UCSD-AML1 (cell line): ENCODE data around the gene HOXB13.
"Not testable (repeated sequence)": the region's sequence is repeated elsewhere in the genome, so short reads cannot be mapped to it uniquely, and the experiment has no call there.

Experiments
- DNase-seq: peaks from one replicate; lab custom pipeline; 2025; ENCODE audit not compliant: unreplicated experiment; lab: John Stamatoyannopoulos, UW

HOXB13 gene

DNA sequence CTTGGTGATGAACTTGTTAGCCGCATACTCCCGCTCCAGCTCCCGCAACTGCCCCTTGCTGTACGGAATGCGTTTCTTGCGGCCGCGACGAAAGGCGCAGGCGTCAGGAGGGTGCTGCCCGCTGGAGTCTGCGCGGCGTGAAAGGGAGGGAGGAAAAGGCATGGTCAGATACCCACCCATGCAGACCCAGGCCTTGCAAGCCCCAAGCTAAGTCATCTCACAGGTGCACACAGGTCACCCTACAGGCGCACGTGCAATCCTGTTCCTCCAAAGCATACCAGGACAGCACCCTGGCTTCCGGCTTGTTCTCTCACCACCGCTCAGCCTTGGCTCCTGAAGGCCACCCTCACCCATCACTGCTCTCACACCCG is 1.6 kb downstream of the HOXB13 start:
- no peak for DNase-seq

GRCh38 chr17:48726114-48726915 is 2.2 kb downstream of the HOXB13 start:
- DNase-seq = no peak

DNA sequence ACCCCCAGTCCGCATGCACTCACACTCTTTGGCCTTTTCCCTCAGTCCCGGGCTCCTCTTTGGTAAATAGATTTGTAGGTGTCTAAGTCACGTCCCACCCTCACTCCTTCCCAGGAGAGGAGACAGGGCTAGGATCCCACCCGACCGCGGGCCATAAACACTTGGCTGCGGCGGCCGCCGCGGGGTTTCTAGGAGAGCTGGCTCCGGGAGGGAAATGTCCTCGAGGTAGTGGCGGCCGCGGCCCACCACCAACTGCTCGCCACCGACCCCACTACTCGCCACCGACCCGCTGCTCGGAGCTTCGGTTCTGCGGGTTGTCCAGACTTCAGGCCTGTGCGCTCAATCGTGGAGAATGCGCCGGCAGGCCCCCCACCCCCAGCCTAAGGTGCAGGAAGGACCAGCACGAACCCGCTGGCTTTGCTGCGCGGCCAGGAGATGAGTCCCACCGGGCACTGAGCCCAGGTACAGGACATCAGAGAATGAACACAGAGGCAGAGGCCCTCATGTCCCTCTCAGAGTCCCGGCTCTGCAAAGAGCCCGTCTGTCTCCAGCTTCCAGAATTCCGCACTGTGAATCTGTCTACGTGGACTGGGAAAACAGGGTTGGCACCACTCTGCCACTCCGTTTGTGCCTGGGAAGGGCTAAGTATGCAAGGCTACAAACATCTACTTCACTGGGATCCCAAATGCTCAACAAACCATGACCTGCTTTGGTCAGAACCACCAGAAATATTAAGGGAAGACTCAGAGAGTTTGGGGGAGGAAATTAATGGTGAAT is 3.1 kb downstream of the HOXB13 start:
- DNase-seq = no peak

DNA sequence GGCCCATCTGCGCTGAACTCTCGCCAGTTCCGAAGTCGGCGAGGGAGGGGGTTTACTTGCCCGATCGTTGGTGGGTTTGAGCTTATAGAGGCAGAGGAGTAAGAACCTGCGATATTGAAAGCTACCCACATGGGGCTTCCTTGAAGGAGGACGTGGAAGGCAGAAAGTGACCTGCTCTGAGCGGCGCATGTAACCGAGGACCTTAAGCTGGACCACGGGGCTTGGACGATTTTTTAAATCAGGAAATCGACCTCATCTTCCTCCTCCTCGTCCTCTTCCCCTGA is 3.6 kb downstream of the HOXB13 start:
- DNase-seq = no peak

GRCh38 chr17:48724251-48725003 is 4.1 kb downstream of the HOXB13 start:
- peak; percentile 70 for DNase-seq

GRCh38 chr17:48723423-48724250 is 4.9 kb downstream of the HOXB13 start:
- no peak for DNase-seq

- DNase-seq = no peak
Observed at GRCh38 chr17:48722915-48723422, 5.6 kb downstream of the HOXB13 start, which contains the start of gene PRAC2. TSS of gene PRAC2 (plus strand) at chr17:48723185. CDS start at chr17:48724411, 1,226 bp downstream.

DNA sequence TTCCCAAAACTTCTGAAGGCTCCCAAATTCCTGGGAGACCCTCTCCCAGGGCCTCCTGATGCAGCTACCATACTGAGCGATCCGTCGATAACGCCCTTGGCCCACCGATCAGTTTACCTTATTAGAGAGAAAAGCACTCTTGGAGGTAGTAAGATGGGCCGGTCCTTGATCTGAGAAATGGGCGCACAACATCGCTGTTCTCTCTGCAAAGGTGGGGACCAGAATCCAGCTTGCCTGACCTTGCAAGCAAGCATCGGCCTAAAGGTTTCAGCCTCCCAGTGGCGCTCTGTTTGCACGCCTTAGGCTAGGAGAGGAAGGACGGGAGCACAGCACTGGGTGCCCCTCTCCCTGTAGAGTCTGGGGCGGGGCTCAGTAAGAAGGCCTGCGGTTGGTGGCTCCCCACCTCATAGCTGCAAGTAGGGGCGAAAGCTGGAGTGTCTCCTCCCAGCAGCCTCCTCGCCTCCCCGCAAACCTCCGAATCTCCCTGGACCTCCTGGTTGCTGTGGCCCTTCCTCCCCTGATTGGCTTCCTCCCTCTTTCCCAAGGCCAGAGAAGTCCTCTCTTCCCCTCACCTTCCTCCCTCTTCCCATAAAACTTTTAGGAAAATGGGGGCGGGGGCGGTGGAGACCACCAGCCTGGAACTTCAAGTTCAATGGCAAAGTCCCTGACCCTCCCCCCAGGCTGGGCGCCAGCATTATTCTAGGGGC is 6.2 kb downstream of the HOXB13 start, which contains the start of gene PRAC1:
Gene PRAC1, minus strand, starts transcription at position 318 of the 707 bp plus-strand sequence. Its CDS starts 126 bp downstream, at position 192.
- DNase-seq = no peak

GRCh38 chr17:48721009-48721402 is 7.5 kb downstream of the HOXB13 start:
- DNase-seq = no peak

DNA sequence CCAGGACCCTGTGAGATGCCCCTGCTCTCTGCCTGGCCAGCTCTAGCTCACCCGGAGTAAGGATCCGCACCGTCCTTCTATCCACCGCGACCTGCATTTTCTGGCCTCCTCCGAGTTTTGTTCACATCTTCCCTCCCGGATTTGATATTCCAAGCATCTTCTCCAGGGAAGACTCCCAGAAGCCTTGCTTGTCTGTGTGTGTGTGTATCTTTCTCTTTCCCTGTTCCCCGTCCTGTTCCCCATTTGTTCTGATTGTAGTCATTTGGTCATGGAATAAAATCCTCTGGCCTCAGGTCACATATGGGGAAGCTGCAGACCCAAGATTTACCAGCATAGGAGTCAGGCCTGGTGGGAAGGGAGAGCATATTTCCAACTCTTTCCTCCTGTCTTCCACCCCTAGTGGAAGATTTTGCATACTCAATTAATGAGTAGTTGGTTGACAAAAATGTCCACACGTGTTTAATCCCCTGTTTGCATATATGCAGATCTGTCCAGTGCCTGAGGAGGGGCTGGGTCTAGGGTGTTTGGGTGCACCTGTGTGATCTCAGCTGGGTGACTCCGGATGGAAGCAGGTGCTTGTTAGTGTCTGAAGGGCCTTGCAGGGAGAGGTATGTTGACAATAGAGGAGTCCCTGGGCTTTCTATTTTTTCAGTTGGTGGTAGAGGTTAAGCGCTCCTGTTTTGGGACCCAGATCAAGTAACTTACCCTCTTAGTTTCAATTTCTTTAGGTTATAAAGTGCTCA is 8.1 kb downstream of the HOXB13 start:
- no peak for DNase-seq

DNA sequence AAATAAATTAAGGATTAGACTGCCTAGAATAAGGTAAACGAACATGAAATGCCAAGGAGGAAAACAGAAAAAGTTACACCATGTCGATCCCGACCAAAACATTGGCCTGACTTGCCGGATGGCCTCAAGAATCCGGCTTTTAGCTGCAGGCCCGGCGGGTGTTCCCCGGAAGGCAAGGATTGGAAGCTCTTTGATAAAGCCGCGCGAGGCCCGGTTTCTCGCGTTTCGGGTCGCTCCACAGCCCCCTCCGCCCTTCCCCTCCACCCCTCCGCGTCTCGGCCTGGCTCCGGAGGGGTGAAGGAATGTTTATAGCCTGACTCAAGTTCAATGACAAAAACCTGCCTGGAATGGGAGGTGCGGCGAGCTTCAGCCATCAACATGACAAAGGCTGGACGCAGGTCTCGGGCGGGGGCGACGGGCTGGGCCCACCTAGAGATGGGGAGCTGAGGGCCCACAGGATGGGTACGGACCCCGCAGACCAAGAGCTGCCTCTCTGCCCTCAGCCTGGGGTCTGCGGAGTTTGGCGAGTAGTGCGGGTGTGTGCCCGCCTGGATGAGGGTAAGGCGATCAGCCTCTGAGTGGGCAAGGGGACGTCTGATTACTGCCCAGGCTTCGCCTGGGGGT is 8.8 kb downstream of the HOXB13 start:
- DNase-seq = no peak

DNA sequence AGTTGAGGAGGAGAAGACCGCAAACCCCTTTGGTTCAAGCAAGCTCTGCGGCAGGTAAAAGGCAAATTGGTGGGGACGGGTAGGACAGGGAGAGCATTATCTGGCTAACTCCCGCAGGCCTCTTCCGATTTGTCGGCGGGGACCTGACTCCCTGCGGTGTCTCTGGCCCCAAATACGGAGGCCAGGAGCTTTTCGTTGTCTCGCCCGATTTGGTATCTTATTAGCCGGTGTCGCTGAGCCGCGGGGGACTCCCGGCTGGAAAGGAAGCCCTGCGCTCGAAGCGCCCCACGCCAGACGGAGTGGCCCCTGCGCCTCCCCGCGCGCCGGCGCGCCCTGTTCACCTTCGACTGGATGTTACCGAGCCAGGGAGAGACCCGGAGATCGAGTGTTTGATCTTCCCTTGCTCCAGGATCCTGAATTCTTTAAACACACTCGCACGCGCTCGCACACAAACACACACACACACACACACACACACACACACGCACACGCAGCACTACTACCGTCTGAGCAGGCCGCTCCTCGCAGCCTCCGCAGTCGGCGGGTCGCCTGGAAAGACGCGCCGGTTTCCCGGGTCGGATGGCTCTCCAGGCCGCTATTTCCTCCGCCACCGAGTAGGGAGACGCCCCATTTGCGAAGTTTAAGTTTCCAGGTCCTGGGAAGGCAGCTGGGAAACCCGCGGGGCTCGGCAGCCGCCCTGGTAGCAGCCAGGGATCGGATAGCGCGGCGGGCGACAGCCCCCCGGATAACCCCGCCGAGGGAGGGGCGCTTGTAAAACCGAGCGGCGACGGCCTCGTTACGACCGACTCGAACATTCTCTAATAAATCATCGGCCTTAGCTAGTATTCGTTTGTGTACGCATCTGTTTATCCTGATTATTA is 9.5 kb downstream of the HOXB13 start:
- no peak for DNase-seq

DNA sequence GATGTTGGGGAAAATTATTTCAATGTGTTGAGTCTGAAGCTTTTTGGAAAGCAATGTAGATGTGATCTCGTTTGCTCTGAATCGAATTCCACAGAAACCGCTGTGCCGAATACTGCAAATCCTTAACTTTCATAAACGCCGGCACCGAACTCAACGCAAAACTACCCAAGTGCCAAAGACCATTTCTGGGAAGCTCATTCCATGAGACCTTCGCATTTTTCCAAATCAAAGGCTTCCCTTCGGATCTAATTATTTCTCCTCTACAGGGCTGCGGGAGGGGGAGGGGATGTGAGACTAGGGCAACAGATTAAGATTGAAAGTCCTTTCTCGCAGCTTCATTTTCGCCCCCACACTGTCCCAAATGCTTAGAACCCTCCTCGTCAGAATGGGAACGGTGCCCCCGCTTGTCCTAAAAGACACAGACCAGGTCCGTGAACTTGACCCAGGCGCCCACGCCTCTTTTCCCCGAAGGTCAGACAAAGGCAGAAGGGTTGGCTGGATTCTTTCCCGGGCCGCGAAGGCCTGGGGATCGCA is 10.3 kb downstream of the HOXB13 start:
- DNase-seq = no peak

DNA sequence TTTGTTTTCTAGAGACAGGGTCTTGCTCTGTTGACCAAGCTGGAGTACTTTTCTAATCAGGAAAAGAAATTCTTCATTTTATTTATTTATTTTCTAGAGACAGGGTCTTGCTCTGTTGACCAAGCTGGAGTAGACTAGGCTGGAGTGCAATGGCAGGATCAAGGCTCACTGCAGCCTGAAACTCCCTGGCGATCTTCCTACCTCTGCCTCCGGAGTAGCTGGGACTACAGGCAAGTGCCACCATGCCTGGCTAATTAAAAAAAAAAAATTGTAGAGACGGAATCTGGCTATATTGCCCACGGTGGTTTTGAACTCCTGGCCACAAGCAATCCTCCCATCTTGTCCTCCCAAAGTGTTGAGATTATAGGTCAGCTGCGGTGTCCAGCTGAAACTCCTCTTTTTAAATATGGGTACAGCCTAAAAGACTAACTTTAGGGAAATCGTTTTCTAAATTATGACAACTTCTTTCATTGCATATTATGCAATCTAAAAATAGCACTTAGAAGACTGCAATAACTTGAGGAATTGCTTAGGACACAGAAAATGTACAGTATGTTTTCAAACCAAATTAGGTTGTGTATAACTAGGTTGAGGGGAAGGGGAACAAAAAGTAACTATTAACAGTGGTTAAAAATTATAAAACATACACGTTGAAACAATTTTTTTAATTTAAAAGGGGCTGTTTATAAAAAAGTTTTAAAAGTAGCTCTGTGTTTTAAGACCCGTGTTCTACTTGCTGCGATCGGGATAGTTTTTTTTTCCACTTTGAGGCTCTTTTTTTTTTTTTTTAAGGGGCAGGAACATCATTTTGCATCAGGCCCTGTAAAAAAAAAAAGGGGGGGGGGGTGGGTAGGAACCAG is 11.0 kb downstream of the HOXB13 start:
- DNase-seq = no peak

DNA sequence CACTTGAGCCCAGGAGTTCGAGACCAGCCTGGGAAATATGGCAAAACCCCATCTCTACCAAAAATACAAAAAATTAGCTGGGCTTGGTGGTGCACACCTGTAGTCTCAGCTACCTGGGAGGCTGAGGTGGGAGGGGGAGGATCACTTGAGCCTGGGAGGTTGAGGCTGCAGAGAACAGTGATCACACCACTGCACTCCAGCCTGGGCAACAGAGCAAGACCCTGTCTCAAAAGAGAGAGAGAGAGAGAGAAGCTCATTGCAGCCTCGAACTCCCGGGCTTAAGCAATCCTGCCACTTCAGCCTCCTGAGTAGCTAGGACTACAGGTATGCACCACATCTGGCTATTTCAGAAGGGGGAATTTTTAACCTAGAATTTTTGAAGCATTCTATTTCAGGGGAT is 12.0 kb downstream of the HOXB13 start:
- not testable (repeated sequence) for DNase-seq

- no peak for DNase-seq
Observed at GRCh38 chr17:48715496-48716399, 12.8 kb downstream of the HOXB13 start.
